Stimulated activated CD4-positive, alpha-beta T cell treated with anti-CD3 and anti-CD28 coated beads, Interleukin-4, amount 100 ng/mL, for 48 hours (primary cell): ENCODE data around the gene ARMCX4.
A peak's percentile ranks its signal among the peaks of the same experiment; 100 is the strongest.
"Not testable (repeated sequence)": the region's sequence is repeated elsewhere in the genome, so short reads cannot be mapped to it uniquely, and the experiment has no call there.

Experiments
- DNase-seq, 2 donors: peaks; one replicate each; pipeline ENCODE4 v3.0.0-alpha.2; 2020; ENCODE audit warnings: low read depth in 2 of 2

Gene ARMCX4

DNA sequence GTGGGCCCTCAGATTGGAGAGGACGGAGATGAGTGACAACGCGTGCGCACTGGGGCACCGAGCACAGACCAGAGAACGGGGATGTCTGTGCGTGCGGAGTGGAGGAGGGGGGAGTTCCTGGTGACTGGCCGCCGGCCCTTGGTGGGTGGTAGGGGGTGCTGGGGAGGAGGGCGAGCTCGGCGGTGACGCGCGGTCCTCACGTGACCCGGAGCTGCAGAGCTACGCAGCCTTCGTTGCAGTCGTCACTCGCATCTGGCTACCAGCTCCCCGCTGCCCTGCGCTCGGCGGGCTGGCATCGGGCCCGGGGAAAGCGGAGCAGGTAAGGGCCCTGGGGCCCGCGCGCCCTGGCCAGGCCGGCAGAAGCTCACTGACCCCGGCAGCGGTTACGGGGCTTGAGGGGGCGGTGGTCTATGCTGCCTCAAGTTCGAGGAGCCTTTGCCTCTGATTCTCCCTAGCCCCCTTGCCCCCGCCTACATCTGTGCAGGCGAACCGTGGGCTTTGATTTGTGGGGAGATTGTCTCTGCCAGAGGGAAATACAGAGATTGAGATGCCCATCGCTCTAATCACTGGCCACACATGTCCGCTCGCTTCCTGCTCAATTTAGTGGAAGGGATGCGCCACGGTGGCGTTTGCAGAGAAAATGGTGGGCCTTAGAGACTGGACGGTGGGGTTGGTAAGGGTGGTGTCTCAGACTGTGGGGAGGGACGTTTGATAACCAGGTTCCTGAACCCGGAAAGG, at the start of gene ARMCX4:
Gene ARMCX4, plus strand, starts transcription at position 245 of the 738 bp plus-strand sequence. CDS start 3,134 bp downstream, outside the sequence.
- DNase-seq = peak; percentile 11 to 26

DNA sequence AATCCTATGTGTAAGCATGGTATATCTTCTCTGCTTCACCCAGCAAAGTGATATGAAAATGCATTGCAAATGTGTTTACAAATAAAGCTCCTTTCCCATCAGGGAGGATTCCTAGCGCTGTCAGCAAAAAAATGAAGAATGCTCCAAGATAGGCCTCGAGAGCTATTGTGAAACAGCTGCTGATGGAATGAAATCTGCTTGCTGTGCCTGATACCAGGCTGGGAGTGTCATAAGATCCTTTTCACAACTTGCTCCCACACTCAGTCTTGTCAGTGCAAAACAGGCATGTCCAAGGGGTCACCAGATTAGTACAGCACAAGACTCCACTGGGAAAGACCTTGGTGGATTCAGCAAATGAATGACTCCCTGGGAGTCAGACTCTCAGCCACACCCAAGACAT, 43.2 kb upstream of the ARMCX4 start:
- no peak for DNase-seq

DNA sequence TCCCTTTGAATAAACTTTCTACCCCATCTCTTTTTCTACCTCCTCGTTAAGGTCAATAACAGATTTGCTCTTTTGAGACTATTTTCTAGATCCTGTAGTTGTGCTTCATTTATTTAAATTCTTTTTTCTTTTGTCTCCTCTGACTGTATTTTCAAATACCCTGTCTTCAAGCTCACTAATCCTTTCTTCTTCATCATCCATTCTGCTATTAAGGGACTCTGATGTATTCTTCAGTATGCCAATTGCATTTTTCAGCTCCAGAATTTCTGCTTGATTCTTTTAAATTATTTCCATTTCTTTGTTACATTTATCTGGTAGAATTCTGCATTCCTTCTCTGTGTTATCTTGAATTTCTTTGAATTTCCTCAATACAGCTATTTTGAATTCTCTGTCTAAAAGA, 36.0 kb upstream of the ARMCX4 start:
- no peak for DNase-seq

DNA sequence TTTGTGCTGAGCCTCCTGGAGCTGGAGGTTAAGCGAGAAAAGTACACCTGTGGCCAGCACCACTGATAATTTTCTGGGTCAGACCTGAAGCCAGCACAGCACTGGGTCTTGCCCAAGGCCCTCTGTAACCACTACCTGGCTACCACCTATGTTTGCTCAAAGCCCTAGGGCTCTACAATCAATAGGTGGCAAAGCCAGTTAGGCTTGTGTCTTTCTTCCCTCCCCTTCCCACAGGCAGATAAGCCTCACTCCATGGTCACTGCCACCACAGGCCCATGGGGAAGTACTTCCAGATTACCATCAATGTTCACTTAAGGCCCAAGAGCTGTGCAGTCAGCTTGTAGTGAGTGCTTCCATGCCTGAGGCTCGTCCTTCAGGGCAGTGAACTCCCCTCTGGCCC, 35.2 kb upstream of the ARMCX4 start:
- no peak for DNase-seq

DNA sequence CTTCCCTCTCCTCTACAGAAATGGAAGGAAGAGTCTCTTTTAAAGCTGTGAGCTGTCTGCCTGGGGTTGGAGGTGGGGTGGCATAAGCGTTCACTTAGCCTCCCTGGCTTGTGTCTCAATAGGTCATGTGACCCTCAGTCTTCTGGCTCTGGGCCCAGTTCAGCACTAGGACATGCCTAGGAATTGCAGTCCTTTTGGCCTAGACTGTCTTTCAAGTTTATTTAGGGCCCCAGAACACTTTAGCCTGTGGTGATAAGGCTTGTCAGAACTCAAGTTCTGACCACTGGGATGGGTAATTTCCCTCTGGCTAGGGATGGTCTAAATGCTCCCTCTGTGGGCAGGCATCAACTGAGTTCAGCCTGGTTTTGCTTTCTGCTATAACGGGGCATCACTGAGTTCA, 34.3 kb upstream of the ARMCX4 start:
- DNase-seq = no peak

DNA sequence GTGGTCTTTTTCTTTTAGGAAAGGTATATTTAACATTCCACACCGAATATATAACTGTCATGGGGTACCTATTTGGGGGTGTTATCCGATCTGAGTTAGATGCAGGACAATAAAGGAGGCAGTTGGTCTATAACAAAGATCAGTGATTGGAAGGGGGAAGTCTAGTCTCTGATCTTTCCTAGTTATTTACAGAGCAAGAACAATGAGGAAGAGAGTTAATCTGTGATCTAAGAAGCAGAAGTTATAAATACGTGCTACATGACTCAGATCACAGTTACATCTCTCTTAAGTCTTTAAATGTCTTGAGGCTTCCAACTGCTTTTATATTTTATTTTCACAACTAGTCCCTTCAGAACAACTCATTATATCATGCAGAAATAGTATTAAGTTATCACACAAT, 33.2 kb upstream of the ARMCX4 start:
- DNase-seq = no peak

DNA sequence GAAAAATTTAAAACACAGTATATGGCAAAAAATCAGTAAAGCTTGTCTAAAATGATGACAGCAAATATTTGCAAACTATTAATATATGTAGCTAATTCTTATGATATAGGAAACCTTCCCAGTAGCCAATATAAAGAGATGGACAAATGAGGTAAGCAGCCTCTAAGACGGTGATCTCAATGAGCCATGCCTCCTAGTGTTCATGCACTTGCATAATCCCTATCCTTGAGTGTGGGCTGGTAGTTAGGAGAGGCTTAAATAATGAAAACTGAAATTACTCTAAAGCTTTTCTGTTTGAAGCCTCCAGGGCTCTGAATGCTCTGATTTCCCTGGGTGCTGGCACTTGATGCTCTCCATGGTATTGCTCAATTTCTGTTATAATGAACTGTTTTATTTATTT, 24.6 kb upstream of the ARMCX4 start:
- no peak for DNase-seq

DNA sequence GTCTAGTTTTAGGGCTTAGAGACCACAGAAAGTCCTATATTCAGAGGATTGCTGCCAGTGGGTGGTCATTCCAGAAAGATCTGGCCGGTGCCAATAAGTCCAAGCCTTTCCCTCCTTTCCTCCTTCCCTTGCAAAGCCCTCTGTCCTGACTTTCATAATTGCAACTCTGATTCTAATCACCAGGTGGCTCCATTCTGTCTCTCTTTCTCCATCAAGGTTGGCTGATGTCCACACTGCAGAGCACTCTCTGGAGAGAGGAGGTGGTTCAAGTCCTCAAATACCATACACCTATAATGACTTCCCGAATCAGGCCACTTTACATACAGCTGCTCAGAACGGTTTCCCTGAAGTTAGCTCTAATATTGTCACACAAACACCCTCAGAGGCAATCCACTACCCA, 22.4 kb upstream of the ARMCX4 start:
- no peak for DNase-seq

DNA sequence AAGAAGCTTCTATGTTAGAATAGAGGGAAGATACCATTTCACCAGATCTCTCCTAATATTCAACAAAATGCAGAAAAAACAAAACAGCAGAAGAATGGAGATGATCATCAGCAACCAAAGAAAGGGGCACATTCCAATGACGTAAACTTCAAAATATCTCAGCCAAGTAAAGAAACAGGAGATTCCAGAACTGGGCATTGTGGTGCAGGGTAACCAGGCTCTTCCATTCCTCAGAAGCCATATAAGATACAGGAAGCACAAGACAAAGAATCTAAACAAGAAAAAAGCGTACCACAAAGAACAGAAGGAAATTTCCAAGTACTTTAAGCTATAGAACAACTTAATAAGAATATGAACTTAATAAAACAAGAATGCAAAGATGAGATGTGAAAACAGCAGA, 6.9 kb upstream of the ARMCX4 start:
- no peak for DNase-seq

DNA sequence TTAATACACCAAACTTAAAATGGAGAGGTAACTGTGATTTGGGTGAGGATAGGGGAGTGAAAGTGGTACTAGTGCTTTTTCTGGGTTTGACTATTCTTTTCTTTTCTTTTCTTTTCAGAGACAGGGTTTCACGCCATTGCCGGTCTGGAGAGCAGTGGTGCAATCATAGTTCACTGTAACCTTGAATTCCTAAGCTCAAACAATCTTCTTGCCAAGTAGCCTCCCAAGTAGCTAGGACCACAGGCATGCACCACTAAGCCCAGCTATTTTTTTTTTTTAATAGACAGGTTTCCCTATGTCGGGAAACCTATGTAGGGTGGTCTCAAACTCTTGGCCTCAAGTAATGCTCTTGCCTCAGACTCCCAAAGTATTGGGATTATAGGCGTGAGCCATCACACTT, 3.0 kb upstream of the ARMCX4 start:
- no peak for DNase-seq

DNA sequence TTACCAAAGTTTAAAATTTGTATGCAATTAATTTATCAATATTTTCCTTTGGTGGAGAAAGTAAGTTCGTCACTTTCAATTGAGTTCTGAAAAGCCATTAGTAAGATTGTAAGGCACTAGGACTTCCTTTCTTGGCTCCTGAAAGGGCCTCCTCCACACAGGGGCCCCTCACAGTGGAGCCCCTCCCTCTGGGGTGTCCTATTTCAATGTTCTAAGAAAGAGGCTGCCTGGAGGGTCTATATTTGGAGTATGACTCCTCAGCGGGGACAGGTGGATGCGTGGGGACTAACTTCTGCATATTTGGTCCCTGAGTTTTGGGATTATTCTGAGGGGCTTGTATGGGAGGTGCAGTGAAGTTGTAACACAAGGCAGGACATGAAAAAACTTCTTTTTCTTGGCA, 1.6 kb upstream of the ARMCX4 start:
- DNase-seq = no peak

DNA sequence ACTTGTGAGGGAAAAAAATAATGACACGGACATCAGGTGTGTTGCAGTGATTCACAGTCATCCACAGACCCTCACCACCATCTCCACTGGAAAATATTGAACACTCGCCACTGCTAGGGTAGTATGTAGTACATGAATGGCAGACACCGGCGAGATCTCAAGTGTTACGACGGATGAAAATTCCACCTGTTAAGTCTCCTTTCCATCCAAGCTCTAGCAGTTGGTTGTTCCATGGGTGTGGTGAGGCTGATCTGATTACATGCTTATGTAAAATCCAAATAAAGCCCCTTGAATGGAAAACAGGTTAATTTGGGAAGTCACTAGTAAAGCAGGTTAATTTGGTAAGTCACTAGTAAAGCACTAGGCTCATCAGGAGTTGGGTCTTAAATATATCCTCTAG, 1.1 kb upstream of the ARMCX4 start:
- DNase-seq = no peak

DNA sequence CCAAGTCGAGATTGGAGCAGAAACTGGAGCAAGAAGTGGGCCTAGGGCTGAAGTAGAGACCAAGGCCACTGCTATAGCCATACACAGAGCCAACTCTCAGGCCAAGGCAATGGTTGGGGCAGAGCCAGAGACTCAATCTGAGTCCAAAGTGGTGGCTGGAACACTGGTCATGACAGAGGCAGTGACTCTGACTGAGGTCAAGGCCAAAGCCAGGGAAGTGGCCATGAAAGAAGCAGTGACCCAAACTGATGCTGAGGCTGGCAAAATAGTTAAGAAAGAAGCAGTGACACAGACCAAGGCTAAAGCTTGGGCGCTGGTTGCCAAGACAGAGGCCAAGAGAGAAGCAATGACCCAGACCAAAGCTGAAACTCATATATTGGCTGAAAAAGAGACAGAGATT, 3.5 kb downstream of the ARMCX4 start:
- no peak for DNase-seq

DNA sequence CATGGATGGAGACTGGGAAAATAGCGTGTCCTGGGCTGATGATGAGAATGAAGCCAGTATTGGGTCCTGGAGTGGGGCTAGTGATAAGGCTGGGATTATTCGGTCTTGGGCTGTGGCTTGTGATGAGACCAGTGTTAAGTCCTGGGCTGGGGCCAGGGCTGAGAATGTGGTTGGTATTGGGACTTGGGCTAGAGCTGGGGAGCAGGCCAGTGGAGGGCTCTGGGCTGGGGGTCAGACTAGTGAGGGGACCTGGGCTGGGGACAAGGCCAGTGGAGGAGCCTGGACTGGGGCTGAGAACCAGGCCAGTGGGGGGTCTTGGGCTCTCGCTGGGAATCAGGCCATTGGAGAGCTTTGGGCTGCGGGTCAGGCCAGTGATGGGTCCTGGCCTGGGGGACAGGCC, 6.7 kb downstream of the ARMCX4 start:
- no peak for DNase-seq

DNA sequence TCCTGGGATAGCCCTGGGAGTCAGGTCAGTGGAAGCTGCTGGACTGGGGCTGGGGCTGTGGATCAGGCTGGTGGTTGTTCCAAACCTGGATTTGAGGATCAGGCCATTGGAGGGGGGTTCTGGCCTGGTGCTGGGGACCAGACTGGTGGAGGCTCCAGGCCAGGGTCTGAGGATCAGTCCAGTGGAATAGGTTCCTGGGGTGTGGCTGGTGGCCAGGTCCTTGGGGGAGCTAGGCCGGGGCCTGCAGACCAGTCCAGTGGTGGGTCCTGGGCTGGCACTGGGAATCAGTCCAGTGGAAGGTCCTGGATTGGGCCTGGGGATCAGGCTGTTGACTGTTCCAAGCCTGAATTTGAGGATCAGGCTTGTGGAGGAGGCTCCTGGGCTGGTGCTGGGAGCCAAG, 8.0 kb downstream of the ARMCX4 start:
- DNase-seq = no peak

DNA sequence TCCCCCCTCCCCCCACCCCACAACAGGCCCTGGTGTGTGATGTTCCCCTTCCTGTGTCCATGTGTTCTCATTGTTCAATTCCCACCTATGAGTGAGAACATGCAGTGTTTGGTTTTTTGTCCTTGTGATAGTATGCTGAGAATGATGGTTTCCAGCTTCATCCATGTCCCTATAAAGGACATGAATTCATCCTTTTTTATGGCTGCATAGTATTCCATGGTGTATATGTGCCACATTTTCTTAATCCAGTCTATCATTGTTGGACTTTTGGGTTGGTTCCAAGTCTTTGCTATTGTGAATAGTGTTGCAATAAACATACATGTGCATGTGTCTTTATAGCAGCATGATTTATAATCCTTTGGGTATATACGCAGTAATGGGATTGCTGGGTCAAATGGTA, 17.7 kb downstream of the ARMCX4 start:
- DNase-seq = not testable (repeated sequence)

DNA sequence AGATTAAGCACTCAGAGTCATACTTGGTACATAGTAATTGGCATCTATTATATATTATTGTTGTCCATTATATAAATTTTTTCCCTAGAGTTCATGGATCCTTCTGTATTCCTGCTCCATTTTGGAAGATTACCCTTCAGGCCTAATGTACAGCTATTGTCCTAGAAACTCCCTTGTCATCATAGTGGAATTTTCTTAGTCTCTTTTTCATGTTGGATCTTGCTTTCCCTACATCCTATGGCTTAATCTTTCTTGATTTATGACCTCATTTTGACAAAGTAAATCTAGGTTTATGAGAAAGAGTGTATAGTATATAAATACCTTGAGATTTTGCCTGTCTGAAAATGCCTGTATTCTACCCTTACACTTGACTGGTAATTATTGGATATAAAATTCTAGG, 22.1 kb downstream of the ARMCX4 start:
- no peak for DNase-seq

DNA sequence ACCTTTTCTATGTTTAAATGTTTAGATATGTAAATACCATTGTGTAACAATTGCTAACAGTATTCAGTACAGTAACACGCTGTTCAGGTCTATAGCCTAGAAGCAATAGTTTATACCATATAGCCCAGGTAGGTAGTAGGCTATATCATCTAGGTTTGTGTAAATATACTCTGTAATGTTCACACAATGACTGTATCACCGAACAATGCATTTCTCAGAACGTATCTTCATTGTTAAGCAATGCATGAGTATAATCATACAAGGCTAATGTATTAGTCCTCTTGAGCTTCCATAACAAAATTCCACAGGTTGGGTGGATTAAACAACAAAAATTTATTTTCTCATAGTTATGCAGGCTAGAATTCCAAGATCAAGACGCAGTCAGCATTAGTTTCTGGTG, 22.7 kb downstream of the ARMCX4 start:
- no peak for DNase-seq

DNA sequence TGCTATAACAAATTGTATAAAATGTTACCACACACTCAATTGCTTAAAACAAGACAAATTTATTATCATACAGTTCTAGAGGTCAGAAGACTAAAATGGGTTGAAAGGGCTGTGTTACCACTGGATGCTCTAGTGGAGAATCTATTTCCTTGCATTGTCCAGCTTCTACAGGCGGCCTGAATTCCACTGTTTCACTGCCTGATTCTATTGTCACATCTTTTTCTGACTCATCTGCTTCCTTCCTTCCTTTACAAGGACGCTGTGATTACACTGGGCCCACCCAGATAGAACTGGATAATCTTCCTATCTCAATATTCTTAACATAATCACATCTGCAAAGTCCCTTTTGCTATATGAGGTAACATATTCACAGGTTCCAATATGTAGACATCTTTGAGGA, 45.7 kb downstream of the ARMCX4 start:
- no peak for DNase-seq
